ENCODE results near the gene TRIM49. TPM values are rescaled to one million over a fixed set of nuclear protein-coding genes. Genes with fewer than 3 reads are reported as not detected.
"Not testable (repeated sequence)": the region's sequence is repeated elsewhere in the genome, so short reads cannot be mapped to it uniquely, and the experiment has no call there.

The TRIM49 gene
- polyA plus RNA-seq (2011; rRNA removed) (not detected in 2 replicates), polyA minus RNA-seq (2011; rRNA and poly(A)+ RNA removed) (not detected in 2 replicates)

- POLR2A ChIA-PET; H3K4me3 ChIP-seq (ENCODE audit: low read depth, low read length); H3K27ac ChIP-seq (ENCODE audit: low read depth, low read length); H3K27me3 ChIP-seq (ENCODE audit: control insufficient read depth, insufficient read depth, low read length); H3K9me3 ChIP-seq (ENCODE audit: control insufficient read depth, insufficient read depth, low read length); DNase-seq (ENCODE audit: low read depth, low spot score); CTCF ChIA-PET: not testable (repeated sequence)
Measured at GRCh38 chr11:89808475-89808874, at the start of gene TRIM49. TSS of gene TRIM49 (minus strand) at chr11:89808575. CDS start at chr11:89804469, 4,106 bp downstream.

DNA sequence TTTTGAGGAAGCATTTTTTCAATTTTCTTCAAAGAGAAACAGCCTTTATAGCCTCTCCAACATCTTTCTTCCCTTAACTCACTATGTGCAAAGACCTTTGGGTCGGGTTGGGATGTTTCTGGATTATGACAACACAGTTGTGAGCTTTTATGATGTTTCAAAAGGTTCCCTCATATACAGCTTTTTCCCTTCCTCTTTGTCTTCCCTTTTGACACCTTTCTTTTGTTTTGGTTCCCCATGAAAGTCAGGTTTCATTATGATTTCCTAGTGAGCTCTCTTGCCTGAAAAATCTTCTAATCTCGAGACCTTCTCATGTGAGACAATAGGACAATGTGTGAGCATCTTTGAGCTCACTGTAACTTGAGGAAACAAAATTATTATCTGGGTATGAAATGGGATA, 18.3 kb upstream of the TRIM49 start:
- H3K9me3 ChIP-seq (ENCODE audit: control insufficient read depth, insufficient read depth, low read length); CTCF ChIA-PET; POLR2A ChIA-PET; H3K4me3 ChIP-seq (ENCODE audit: low read depth, low read length); DNase-seq (ENCODE audit: low read depth, low spot score); H3K27me3 ChIP-seq (ENCODE audit: control insufficient read depth, insufficient read depth, low read length); H3K27ac ChIP-seq (ENCODE audit: low read depth, low read length): not testable (repeated sequence)

GRCh38 chr11:89820008-89820407, 11.6 kb upstream of the TRIM49 start:
- POLR2A ChIA-PET; CTCF ChIA-PET; H3K27me3 ChIP-seq (ENCODE audit: control insufficient read depth, insufficient read depth, low read length); H3K27ac ChIP-seq (ENCODE audit: low read depth, low read length); DNase-seq (ENCODE audit: low read depth, low spot score); H3K4me3 ChIP-seq (ENCODE audit: low read depth, low read length); H3K9me3 ChIP-seq (ENCODE audit: control insufficient read depth, insufficient read depth, low read length): not testable (repeated sequence)

- H3K27ac ChIP-seq (ENCODE audit: low read depth, low read length); DNase-seq (ENCODE audit: low read depth, low spot score); POLR2A ChIA-PET; H3K27me3 ChIP-seq (ENCODE audit: control insufficient read depth, insufficient read depth, low read length); H3K4me3 ChIP-seq (ENCODE audit: low read depth, low read length); CTCF ChIA-PET; H3K9me3 ChIP-seq (ENCODE audit: control insufficient read depth, insufficient read depth, low read length): not testable (repeated sequence)
Measured at GRCh38 chr11:89813535-89813934, 5.2 kb upstream of the TRIM49 start.

- POLR2A ChIA-PET; H3K4me3 ChIP-seq (ENCODE audit: low read depth, low read length): not testable (repeated sequence)
Measured at GRCh38 chr11:89787506-89788063, 20.8 kb downstream of the TRIM49 start.

GRCh38 chr11:89785726-89786125, 22.6 kb downstream of the TRIM49 start:
- CTCF ChIA-PET; H3K27me3 ChIP-seq (ENCODE audit: control insufficient read depth, insufficient read depth, low read length); DNase-seq (ENCODE audit: low read depth, low spot score); POLR2A ChIA-PET; H3K4me3 ChIP-seq (ENCODE audit: low read depth, low read length); H3K9me3 ChIP-seq (ENCODE audit: control insufficient read depth, insufficient read depth, low read length); H3K27ac ChIP-seq (ENCODE audit: low read depth, low read length): not testable (repeated sequence)

More at GRCh38 chr11:89787506-89788063, 20.8 kb downstream of the TRIM49 start:
- CTCF ChIA-PET; H3K27ac ChIP-seq (ENCODE audit: low read depth, low read length); H3K9me3 ChIP-seq (ENCODE audit: control insufficient read depth, insufficient read depth, low read length); H3K27me3 ChIP-seq (ENCODE audit: control insufficient read depth, insufficient read depth, low read length); DNase-seq (ENCODE audit: low read depth, low spot score): not testable (repeated sequence)

DNA sequence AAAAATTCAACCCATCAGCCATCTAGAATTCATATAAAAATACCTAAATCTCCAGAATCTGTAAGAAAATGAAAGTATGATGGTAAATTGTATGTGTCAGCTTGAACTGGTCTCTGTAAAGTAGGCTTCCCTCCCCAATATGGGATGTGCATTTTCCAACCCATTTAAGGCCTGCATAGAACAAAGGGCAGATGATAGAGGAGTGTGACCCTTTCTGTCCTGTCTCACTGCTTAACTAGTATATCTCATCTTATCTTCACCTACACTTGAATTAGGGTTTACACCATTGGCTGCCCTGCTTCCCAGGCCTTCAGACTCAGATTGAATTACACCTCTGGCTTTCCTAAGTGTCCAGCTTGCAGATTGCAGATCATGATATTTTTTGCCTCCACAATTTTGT, 57.6 kb downstream of the TRIM49 start:
- H3K4me3 ChIP-seq (ENCODE audit: low read depth, low read length); DNase-seq (ENCODE audit: low read depth, low spot score); H3K27ac ChIP-seq (ENCODE audit: low read depth, low read length); POLR2A ChIA-PET; H3K27me3 ChIP-seq (ENCODE audit: control insufficient read depth, insufficient read depth, low read length); CTCF ChIA-PET; H3K9me3 ChIP-seq (ENCODE audit: control insufficient read depth, insufficient read depth, low read length): not testable (repeated sequence)

Small RNA genes within 50 kb of the gene (small RNA-seq; reads per million reads assigned to genes)
- not detected for gene AP003122.3 (ENCODE audit: insufficient read length, low read depth)

Other genes starting within 250 kb of the TRIM49 start
- not detected in 2 replicates for gene TRIM77, start 98.3 kb downstream of the TRIM49 start, polyA plus RNA-seq (2011; rRNA removed)
- gene TRIM64B, start 69.9 kb upstream of the TRIM49 start, polyA plus RNA-seq (2011; rRNA removed), result not detected in 2 replicates
- not detected in 2 replicates for gene TRIM49D1, start 113.7 kb upstream of the TRIM49 start, polyA plus RNA-seq (2011; rRNA removed)
- gene TRIM49D2, start 115.5 kb upstream of the TRIM49 start, polyA plus RNA-seq (2011; rRNA removed), result not detected in 2 replicates
- not detected in 2 replicates for gene TRIM64, start 157.5 kb upstream of the TRIM49 start, polyA plus RNA-seq (2011; rRNA removed)
- not detected in 2 replicates for gene TRIM49C, start 222.5 kb upstream of the TRIM49 start, polyA plus RNA-seq (2011; rRNA removed)

Measured in AG04450 (cell line).